GM12878 (cell line): ENCODE data around the gene PPAN. TPM values are rescaled to one million over a fixed set of nuclear protein-coding genes. Genes with fewer than 3 reads are reported as not detected.

Experiments used
- BCL11A ChIP-seq: IDR thresholded peaks from 2 replicates; pipeline ENCODE4 v1.6.1; 2011; ENCODE audit warnings: low read depth, low read length
- CREM ChIP-seq: IDR thresholded peaks from 2 replicates; pipeline ENCODE4 v1.6.1; 2014; ENCODE audit warnings: antibody characterized with exemption, low read depth
- HSF1 ChIP-seq: fragments of 150-350 bp; IDR thresholded peaks from 2 replicates; pipeline ENCODE4 v1.6.1; 2014; ENCODE audit warnings: mild to moderate bottlenecking, low read depth, low read length
- JUNB ChIP-seq: IDR thresholded peaks from 2 replicates; pipeline ENCODE4 v1.6.1; 2016; ENCODE audit warnings: antibody characterized with exemption, mild to moderate bottlenecking
- KAT2A ChIP-seq: conservative IDR thresholded peaks from 2 replicates; pipeline ENCODE4 v1.6.1; 2011; ENCODE audit warnings: low read depth, low read length; ENCODE audit not compliant: control insufficient read depth
- KDM1A ChIP-seq: fragments of 200-600 bp; sonication (generic); IDR thresholded peaks from 2 replicates; pipeline ENCODE4 v1.6.1; 2016; ENCODE audit warnings: borderline replicate concordance
- KLF5 ChIP-seq: fragments of 450-650 bp; IDR thresholded peaks from 2 replicates; pipeline ENCODE4 v1.6.1; 2014; ENCODE audit warnings: mild to moderate bottlenecking; ENCODE audit not compliant: partially characterized antibody
- MTA2 ChIP-seq: fragments of 450-650 bp; IDR thresholded peaks from 2 replicates; pipeline ENCODE4 v1.6.1; 2016; ENCODE audit warnings: low read depth, mild to moderate bottlenecking, moderate library complexity
- POLR2AphosphoS2 ChIP-seq: IDR thresholded peaks from 2 replicates; pipeline ENCODE4 v1.6.1; 2011; ENCODE audit warnings: low read depth, mild to moderate bottlenecking, low read length, improper control_type of control experiment, moderate library complexity
- RBBP5 ChIP-seq: fragments of 200-600 bp; sonication (generic); conservative IDR thresholded peaks from 2 replicates; pipeline ENCODE4 v1.6.1; 2016
- RFX5 ChIP-seq: IDR thresholded peaks from 2 replicates; pipeline ENCODE4 v1.6.1; 2011; ENCODE audit warnings: low read depth, low read length, improper control_type of control experiment
- SIN3A ChIP-seq: IDR thresholded peaks from 2 replicates; pipeline ENCODE4 v1.6.1; 2012; ENCODE audit warnings: low read depth, low read length, improper control_type of control experiment
- SMAD1 ChIP-seq: fragments of 450-650 bp; IDR thresholded peaks from 2 replicates; pipeline ENCODE4 v1.6.1; 2018; ENCODE audit warnings: mild to moderate bottlenecking, low read depth; ENCODE audit not compliant: partially characterized antibody
- SMC3 ChIP-seq: IDR thresholded peaks from 2 replicates; pipeline ENCODE4 v1.6.1; 2011; ENCODE audit warnings: low read length, improper control_type of control experiment, borderline replicate concordance
- TARDBP ChIP-seq: IDR thresholded peaks from 2 replicates; pipeline ENCODE4 v1.6.1; 2016; ENCODE audit warnings: borderline replicate concordance
- TCF3 ChIP-seq: IDR thresholded peaks from 2 replicates; pipeline ENCODE4 v1.6.1; 2012; ENCODE audit warnings: low read depth, mild to moderate bottlenecking, low read length, borderline replicate concordance; ENCODE audit not compliant: insufficient read depth
- WRNIP1 ChIP-seq: IDR thresholded peaks from 2 replicates; pipeline ENCODE4 v1.6.1; 2011; ENCODE audit warnings: low read depth, low read length, improper control_type of control experiment, borderline replicate concordance
- ZNF207 ChIP-seq: fragments of 450-650 bp; IDR thresholded peaks from 2 replicates; pipeline ENCODE4 v1.6.1; 2014; ENCODE audit warnings: antibody characterized with exemption, mild to moderate bottlenecking, borderline replicate concordance
- ZNF384 ChIP-seq: IDR thresholded peaks from 2 replicates; pipeline ENCODE4 v1.6.1; 2012; ENCODE audit warnings: low read depth, mild to moderate bottlenecking, low read length, improper control_type of control experiment, borderline replicate concordance
- polyA plus RNA-seq, 11 experiments: library from polyadenylated mRNA; depleted of rRNA in 4 of 11; unstranded in 6 of 11; stranded (reverse) in 5 of 11; fragments of >200 nt; fragmentation: Nextera tagmentation in 4 of 11; fragmentation: Illumina TruSeq in 1 of 11; extraction: Ambion mirVana in 4 of 11; extraction: Trizol in 1 of 11; gene quantifications; 1 replicate in 1 of 11; 2 replicates in 10 of 11; pipeline versions ENCODE4 v1.2.1 to v1.2.3, GENCODE V29; 2011 to 2016; ENCODE audit warnings: inconsistent platforms in 2 of 11, missing spikeins in 2 of 11, low read depth in 1 of 11
- total RNA-seq, 4 experiments: library from RNA; depleted of rRNA in 3 of 4; stranded (reverse); fragments of >200 nt in 3 of 4; fragmentation: Illumina TruSeq in 1 of 4; extraction: Trizol in 1 of 4; gene quantifications; 2 replicates each; pipeline versions ENCODE4 v1.2.1 to v1.2.3, GENCODE V29; 2013 to 2021
- TF ChIP-seq, protein P1 (sequence below): fragments of 450-650 bp; IDR thresholded peaks from 2 replicates; pipeline ENCODE4 v1.6.1; 2017; ENCODE audit warnings: mild to moderate bottlenecking, moderate library complexity
- TF ChIP-seq, protein P2 (sequence below): fragments of 450-650 bp; conservative IDR thresholded peaks from 2 replicates; pipeline ENCODE4 v1.6.1; 2017; ENCODE audit warnings: mild to moderate bottlenecking, moderate library complexity
- TF ChIP-seq, protein P3 (sequence below): fragments of 450-650 bp; IDR thresholded peaks from 2 replicates; pipeline ENCODE4 v1.6.1; 2017; ENCODE audit warnings: borderline replicate concordance

Gene PPAN
- total and polyA plus RNA-seq, 10 of the 15 experiments (the other 5 are each of a cell fraction or from before 2014, with no cell fraction given): 2.1 to 171 (median 108) TPM

DNA sequence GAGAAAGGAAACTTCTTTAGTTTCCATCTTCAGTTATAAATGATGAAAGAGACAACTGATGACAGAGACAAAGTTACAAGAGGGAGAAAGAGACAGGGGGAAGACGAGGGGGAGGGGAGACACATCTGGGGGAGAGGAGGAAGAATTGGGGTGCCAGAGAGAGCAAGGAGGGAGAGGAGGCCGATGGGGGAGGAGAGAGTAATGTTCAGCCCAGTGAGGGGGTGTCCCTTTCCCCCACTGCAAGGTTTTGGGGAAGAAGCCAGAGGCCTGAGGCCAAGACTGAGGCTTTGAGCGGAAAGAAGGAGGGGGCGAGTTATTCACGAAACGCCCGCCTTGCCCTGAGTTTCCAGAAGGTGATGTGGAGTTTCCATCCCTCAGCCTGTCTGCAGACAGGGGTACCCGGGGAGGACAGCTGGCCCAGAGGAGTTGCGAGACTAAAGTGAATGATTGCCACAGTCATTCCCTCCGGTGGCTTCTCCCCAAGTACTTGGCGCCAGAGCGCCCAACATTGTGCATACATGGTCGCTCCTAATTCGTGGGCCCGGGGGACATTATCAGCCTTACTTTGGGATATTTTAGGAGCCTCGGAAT is 558 bp upstream of the PPAN start (continued):
- TF ChIP-seq, protein P1, sequence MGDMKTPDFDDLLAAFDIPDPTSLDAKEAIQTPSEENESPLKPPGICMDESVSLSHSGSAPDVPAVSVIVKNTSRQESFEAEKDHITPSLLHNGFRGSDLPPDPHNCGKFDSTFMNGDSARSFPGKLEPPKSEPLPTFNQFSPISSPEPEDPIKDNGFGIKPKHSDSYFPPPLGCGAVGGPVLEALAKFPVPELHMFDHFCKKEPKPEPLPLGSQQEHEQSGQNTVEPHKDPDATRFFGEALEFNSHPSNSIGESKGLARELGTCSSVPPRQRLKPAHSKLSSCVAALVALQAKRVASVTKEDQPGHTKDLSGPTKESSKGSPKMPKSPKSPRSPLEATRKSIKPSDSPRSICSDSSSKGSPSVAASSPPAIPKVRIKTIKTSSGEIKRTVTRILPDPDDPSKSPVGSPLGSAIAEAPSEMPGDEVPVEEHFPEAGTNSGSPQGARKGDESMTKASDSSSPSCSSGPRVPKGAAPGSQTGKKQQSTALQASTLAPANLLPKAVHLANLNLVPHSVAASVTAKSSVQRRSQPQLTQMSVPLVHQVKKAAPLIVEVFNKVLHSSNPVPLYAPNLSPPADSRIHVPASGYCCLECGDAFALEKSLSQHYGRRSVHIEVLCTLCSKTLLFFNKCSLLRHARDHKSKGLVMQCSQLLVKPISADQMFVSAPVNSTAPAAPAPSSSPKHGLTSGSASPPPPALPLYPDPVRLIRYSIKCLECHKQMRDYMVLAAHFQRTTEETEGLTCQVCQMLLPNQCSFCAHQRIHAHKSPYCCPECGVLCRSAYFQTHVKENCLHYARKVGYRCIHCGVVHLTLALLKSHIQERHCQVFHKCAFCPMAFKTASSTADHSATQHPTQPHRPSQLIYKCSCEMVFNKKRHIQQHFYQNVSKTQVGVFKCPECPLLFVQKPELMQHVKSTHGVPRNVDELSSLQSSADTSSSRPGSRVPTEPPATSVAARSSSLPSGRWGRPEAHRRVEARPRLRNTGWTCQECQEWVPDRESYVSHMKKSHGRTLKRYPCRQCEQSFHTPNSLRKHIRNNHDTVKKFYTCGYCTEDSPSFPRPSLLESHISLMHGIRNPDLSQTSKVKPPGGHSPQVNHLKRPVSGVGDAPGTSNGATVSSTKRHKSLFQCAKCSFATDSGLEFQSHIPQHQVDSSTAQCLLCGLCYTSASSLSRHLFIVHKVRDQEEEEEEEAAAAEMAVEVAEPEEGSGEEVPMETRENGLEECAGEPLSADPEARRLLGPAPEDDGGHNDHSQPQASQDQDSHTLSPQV: no peak
- peak; percentile 90; the same call in 1 of the 2 replicates for TF ChIP-seq WRNIP1
- TF ChIP-seq CREM: peak; percentile 59
- peak; percentile 21; the same call in 1 of the 2 replicates for TF ChIP-seq JUNB
- TF ChIP-seq POLR2AphosphoS2: peak; percentile 40; the same call in 1 of the 2 replicates
- no peak for TF ChIP-seq ZNF207
- no peak for TF ChIP-seq RFX5
- TF ChIP-seq ZNF384: no peak
- no peak for TF ChIP-seq KDM1A
- TF ChIP-seq SMC3: peak; percentile 14; the same call in 1 of the 2 replicates
- TF ChIP-seq KLF5: no peak
- 0 out of 2 replicates have a peak, but pooled peaks have one; percentile 40 for TF ChIP-seq BCL11A
- no peak for TF ChIP-seq KAT2A
- 0 out of 2 replicates have a peak, but pooled peaks have one; percentile 13 for TF ChIP-seq TARDBP
- TF ChIP-seq, protein P2, sequence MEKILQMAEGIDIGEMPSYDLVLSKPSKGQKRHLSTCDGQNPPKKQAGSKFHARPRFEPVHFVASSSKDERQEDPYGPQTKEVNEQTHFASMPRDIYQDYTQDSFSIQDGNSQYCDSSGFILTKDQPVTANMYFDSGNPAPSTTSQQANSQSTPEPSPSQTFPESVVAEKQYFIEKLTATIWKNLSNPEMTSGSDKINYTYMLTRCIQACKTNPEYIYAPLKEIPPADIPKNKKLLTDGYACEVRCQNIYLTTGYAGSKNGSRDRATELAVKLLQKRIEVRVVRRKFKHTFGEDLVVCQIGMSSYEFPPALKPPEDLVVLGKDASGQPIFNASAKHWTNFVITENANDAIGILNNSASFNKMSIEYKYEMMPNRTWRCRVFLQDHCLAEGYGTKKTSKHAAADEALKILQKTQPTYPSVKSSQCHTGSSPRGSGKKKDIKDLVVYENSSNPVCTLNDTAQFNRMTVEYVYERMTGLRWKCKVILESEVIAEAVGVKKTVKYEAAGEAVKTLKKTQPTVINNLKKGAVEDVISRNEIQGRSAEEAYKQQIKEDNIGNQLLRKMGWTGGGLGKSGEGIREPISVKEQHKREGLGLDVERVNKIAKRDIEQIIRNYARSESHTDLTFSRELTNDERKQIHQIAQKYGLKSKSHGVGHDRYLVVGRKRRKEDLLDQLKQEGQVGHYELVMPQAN: no peak
- TF ChIP-seq SMAD1: peak; percentile 71
- no peak for TF ChIP-seq SIN3A
- no peak for TF ChIP-seq HSF1
- no peak for TF ChIP-seq TCF3
- TF ChIP-seq MTA2: peak; percentile 53; the same call in 1 of the 2 replicates
- TF ChIP-seq, protein P3, sequence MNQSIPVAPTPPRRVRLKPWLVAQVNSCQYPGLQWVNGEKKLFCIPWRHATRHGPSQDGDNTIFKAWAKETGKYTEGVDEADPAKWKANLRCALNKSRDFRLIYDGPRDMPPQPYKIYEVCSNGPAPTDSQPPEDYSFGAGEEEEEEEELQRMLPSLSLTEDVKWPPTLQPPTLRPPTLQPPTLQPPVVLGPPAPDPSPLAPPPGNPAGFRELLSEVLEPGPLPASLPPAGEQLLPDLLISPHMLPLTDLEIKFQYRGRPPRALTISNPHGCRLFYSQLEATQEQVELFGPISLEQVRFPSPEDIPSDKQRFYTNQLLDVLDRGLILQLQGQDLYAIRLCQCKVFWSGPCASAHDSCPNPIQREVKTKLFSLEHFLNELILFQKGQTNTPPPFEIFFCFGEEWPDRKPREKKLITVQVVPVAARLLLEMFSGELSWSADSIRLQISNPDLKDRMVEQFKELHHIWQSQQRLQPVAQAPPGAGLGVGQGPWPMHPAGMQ: no peak
- TF ChIP-seq RBBP5: no peak
